MM.1S (cell line): ENCODE data around the gene TBC1D16.

ENCODE experiments used
- EZH2 ChIP-seq: fragments of 300-600 bp; sonication (generic); optimal IDR thresholded peaks from 2 replicates; pipeline ENCODE3; 2017; ENCODE audit warnings: low read depth, mild to moderate bottlenecking, antibody characterized with exemption, low read length, mixed read lengths
- TF ChIP-seq, protein P1 (sequence below): fragments of 300-600 bp; sonication (generic); IDR thresholded peaks from 2 replicates; pipeline ENCODE4 v1.5.1; 2016; ENCODE audit warnings: antibody characterized with exemption, low read length, mixed read lengths

DNA sequence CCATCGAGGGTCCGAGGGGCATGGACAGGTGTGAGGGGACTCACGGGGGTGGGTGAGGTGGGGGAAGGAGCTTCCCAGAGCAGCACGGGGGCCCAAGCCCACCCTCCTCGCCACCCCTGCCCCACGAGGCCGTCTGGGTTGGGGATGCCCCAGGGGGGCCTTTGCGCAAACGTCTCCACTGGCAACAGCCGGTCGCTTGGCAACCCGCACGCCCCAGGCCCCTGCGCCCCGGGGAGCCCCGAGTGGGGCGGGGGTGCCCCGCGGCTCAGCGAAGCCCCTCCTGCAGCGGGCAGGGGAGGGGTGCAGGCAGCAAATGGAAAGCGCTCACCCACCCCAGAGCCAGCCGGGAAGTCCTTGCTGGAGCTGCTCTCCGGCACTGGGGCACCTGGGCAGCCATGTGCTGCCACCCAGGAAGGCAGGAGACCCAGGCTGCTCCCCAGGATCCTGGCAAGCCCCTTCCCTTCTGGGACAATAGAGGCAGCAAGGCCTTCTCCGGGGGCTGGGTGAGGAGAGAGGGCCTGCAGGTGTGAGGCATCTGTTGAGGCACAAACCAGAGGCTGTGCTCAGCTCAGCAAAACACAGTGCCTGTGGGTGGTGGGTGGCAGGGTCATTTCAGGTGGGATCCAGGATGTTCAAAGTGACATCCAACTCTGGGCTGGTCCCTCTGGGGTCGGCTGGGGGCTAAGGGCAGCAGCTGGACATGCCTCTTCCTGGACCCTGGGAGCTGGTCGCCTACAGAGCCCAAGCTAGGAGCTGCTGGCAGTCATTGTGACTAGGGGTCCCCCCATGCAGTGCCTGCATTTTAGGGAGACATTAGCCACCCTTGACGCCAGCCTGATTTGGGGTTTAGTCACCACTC, 115.6 kb downstream of the TBC1D16 start:
- TF ChIP-seq, protein P1, sequence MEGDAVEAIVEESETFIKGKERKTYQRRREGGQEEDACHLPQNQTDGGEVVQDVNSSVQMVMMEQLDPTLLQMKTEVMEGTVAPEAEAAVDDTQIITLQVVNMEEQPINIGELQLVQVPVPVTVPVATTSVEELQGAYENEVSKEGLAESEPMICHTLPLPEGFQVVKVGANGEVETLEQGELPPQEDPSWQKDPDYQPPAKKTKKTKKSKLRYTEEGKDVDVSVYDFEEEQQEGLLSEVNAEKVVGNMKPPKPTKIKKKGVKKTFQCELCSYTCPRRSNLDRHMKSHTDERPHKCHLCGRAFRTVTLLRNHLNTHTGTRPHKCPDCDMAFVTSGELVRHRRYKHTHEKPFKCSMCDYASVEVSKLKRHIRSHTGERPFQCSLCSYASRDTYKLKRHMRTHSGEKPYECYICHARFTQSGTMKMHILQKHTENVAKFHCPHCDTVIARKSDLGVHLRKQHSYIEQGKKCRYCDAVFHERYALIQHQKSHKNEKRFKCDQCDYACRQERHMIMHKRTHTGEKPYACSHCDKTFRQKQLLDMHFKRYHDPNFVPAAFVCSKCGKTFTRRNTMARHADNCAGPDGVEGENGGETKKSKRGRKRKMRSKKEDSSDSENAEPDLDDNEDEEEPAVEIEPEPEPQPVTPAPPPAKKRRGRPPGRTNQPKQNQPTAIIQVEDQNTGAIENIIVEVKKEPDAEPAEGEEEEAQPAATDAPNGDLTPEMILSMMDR = no peak
- no peak for TF ChIP-seq EZH2
